Measurements from ENCODE around the gene KDM8. TPM values are rescaled to one million over a fixed set of nuclear protein-coding genes. Genes with fewer than 3 reads are reported as not detected.

The KDM8 gene
- total and polyA plus RNA-seq, 2 experiments from 2014 or later, result 5.1 to 5.7 TPM

DNA sequence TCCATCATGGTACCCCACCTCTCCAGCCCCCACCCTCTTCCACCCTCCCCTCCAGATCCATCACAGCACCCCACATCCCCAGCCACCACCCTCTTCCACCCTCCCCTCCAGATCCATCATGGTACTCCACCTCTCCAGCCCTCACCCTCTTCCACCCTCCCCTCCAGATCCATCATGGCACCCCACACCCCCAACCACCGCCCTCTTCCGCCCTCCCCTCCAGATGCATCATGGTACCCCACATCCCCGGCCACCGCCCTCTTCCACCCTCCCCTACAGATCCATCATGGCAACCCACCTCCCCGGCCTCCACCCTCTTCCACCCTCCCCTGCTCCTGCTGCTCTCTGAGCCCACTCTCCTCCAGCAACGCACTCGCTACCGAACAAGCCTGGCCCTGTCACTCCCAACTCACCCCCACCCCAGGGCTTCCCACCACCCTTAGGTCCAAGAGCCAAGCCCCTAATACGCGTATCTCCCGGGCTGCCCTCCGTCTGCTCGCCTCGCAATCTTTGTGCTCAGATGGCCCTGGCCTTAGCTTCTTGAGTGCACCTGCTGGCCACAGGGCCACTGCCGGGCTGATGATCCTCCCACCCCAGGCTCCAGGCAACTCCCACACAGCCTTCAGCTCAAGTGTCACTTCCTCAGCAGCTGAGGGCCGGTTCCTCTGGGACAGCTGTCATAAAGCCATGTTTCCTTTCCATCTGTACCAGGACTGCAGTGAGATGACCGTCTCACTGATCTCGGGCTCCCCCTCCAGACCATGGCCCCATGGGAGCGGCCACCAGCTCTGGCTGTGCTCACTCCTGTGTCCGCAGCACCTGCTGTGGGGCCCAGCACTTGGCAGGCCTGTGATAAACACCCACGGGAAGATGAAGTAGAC is 25.5 kb downstream of the KDM8 start (continued):
- TF ChIP-seq ETS1 (IDR thresholded peaks at IDR 0.05) (no peak), CTCF (conservative IDR thresholded peaks at IDR 0.05; ENCODE audit: low read depth in 2 of 2) (no peak), STAT1 (IDR thresholded peaks at IDR 0.05; ENCODE audit: unreplicated experiment) (no peak), JUNB (IDR thresholded peaks at IDR 0.05; ENCODE audit: unreplicated experiment) (no peak), ZNF331 (CRISPR knock-in tag; IDR thresholded peaks at IDR 0.05; ENCODE audit: low read depth) (no peak), EZH2 (IDR thresholded peaks at IDR 0.05; ENCODE audit: low read depth, unreplicated experiment) (no peak)

DNA sequence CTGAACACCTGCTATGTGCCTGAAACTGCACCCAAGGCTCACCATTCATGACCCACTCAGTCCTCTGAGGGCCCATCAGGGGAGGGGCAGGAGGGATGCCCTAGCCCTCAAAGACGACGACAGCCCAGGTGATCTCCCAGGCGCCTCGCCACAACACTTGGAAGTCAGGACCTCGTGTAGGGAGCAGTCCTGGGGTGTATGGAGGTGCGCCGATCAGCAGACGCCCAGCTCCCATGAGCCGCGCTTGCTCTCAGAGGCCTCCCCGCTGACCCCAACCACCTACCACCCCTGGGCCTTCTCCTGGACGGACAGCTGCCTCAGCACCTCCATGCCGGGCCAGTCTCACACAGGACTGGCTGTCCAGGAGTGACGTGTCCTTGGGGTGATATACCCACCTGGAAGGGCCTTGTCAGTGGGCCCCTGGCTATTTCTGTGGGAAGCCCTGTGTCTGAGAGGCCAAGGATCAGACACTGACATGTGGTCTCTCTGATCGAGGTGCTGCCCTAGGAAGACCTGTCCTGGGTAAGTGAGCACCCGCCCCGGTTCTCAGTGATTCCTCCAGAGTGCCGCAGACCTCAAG is 26.7 kb downstream of the KDM8 start:
- H3F3A ChIP-seq (replicated peaks; ENCODE audit: low read depth), result no peaks in the 10 kb centered on the region
- Mint-ChIP-seq H3K4me3 (no peak overlapping the region), H3K36me3 (ENCODE audit: low read depth) (peaks cover 5% of the 10 kb centered on the region; the same call in 1 of the 3 replicates), H3K27me3 (ENCODE audit: insufficient read depth, low read depth, poor library complexity) (peaks cover 3% of the 10 kb centered on the region), H3K4me1 (peaks cover 6% of the 10 kb centered on the region), H3K9me3 (no peaks in the 10 kb centered on the region), H3K27ac (no peak overlapping the region)
- H3K4me3 ChIP-seq, result no peak overlapping the region
- H3K4me1 ChIP-seq (ENCODE audit: insufficient read depth), result no peaks in the 10 kb centered on the region
- no peaks in the 10 kb centered on the region for H3K79me2 ChIP-seq (replicated peaks; ENCODE audit: insufficient read depth)
- H3K36me3 ChIP-seq (ENCODE audit: insufficient read depth), result no peaks in the 10 kb centered on the region
- H3K27me3 ChIP-seq (ENCODE audit: insufficient read depth), result no peaks in the 10 kb centered on the region
- DNase-seq (ENCODE audit: low spot score) (no peak), ATAC-seq (no peak)
- H4K20me1 ChIP-seq (replicated peaks; ENCODE audit: insufficient read depth), result no peaks in the 10 kb centered on the region
- no peak overlapping the region for H3K27ac ChIP-seq (ENCODE audit: low read depth)
- H2AFZ ChIP-seq, result no peak overlapping the region
- H3K4me2 ChIP-seq, result no peak overlapping the region
- no peaks in the 10 kb centered on the region for H3K9me2 ChIP-seq (ENCODE audit: insufficient read depth)
- TF ChIP-seq ETS1 (IDR thresholded peaks at IDR 0.05) (no peak), CREB1 (CRISPR knock-in tag; IDR thresholded peaks at IDR 0.05; ENCODE audit: low read depth) (no peak), CTCF (conservative IDR thresholded peaks at IDR 0.05; ENCODE audit: low read depth in 2 of 2) (no peak), ZNF114 (CRISPR knock-in tag; IDR thresholded peaks at IDR 0.05) (no peak), STAT1 (IDR thresholded peaks at IDR 0.05; ENCODE audit: unreplicated experiment) (no peak), EZH2 (IDR thresholded peaks at IDR 0.05; ENCODE audit: low read depth, unreplicated experiment) (no peak), ZNF331 (CRISPR knock-in tag; IDR thresholded peaks at IDR 0.05; ENCODE audit: low read depth) (no peak)
- TF ChIP-seq, protein P1, sequence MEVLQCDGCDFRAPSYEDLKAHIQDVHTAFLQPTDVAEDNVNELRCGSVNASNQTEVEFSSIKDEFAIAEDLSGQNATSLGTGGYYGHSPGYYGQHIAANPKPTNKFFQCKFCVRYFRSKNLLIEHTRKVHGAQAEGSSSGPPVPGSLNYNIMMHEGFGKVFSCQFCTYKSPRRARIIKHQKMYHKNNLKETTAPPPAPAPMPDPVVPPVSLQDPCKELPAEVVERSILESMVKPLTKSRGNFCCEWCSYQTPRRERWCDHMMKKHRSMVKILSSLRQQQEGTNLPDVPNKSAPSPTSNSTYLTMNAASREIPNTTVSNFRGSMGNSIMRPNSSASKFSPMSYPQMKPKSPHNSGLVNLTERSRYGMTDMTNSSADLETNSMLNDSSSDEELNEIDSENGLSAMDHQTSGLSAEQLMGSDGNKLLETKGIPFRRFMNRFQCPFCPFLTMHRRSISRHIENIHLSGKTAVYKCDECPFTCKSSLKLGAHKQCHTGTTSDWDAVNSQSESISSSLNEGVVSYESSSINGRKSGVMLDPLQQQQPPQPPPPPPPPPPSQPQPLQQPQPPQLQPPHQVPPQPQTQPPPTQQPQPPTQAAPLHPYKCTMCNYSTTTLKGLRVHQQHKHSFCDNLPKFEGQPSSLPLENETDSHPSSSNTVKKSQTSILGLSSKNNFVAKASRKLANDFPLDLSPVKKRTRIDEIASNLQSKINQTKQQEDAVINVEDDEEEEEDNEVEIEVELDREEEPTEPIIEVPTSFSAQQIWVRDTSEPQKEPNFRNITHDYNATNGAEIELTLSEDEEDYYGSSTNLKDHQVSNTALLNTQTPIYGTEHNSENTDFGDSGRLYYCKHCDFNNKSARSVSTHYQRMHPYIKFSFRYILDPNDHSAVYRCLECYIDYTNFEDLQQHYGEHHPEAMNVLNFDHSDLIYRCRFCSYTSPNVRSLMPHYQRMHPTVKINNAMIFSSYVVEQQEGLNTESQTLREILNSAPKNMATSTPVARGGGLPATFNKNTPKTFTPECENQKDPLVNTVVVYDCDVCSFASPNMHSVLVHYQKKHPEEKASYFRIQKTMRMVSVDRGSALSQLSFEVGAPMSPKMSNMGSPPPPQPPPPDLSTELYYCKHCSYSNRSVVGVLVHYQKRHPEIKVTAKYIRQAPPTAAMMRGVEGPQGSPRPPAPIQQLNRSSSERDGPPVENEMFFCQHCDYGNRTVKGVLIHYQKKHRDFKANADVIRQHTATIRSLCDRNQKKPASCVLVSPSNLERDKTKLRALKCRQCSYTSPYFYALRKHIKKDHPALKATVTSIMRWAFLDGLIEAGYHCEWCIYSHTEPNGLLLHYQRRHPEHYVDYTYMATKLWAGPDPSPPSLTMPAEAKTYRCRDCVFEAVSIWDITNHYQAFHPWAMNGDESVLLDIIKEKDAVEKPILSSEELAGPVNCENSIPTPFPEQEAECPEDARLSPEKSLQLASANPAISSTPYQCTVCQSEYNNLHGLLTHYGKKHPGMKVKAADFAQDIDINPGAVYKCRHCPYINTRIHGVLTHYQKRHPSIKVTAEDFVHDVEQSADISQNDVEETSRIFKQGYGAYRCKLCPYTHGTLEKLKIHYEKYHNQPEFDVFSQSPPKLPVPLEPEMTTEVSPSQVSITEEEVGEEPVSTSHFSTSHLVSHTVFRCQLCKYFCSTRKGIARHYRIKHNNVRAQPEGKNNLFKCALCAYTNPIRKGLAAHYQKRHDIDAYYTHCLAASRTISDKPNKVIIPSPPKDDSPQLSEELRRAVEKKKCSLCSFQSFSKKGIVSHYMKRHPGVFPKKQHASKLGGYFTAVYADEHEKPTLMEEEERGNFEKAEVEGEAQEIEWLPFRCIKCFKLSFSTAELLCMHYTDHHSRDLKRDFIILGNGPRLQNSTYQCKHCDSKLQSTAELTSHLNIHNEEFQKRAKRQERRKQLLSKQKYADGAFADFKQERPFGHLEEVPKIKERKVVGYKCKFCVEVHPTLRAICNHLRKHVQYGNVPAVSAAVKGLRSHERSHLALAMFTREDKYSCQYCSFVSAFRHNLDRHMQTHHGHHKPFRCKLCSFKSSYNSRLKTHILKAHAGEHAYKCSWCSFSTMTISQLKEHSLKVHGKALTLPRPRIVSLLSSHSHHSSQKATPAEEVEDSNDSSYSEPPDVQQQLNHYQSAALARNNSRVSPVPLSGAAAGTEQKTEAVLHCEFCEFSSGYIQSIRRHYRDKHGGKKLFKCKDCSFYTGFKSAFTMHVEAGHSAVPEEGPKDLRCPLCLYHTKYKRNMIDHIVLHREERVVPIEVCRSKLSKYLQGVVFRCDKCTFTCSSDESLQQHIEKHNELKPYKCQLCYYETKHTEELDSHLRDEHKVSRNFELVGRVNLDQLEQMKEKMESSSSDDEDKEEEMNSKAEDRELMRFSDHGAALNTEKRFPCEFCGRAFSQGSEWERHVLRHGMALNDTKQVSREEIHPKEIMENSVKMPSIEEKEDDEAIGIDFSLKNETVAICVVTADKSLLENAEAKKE (CRISPR knock-in tag; IDR thresholded peaks at IDR 0.05), result no peak
